Astrocyte of the cerebellum (primary cell): ENCODE data around the gene CATSPER1.

Experiments used
- DNase-seq: peaks from one replicate; pipeline ENCODE4 v3.0.0-alpha.2; 2011; ENCODE audit warnings: low read depth
- H3K4me3 ChIP-seq: 2 replicates; pipeline ENCODE4 v1.5.1; 2011; ENCODE audit warnings: mild to moderate bottlenecking, low read depth, low read length, moderate library complexity
- CTCF ChIP-seq: IDR thresholded peaks from 2 replicates; pipeline ENCODE4 v1.5.1; 2012; ENCODE audit warnings: low read length, low read depth, moderate library complexity, mild to moderate bottlenecking; ENCODE audit errors: missing control alignments
- in situ Hi-C: cut with HindIII; loops from 2 replicates; pipeline ENCODE4 v1.10.0; 2017; ENCODE audit warnings: low sequenced_read_pairs

CATSPER1 gene

GRCh38 chr11:65987336-65987735 is 38.9 kb downstream of the CATSPER1 start:
- in situ Hi-C loops, result no loop called here
- no peak for DNase-seq
- H3K4me3 ChIP-seq, result no peak overlapping the region
- no peak for TF ChIP-seq CTCF

- DNase-seq, result no peak
- no peak for TF ChIP-seq CTCF
- no peak overlapping the region for H3K4me3 ChIP-seq
- in situ Hi-C loops, result no loop called here
Observed at GRCh38 chr11:65983589-65983987, 42.7 kb downstream of the CATSPER1 start.

GRCh38 chr11:65982824-65983588 is 43.3 kb downstream of the CATSPER1 start:
- TF ChIP-seq CTCF, result no peak
- H3K4me3 ChIP-seq, result no peak overlapping the region
- in situ Hi-C loops, result no loop called here
- DNase-seq, result no peak

- H3K4me3 ChIP-seq, result no peak overlapping the region
- no peak for TF ChIP-seq CTCF
- no peak for DNase-seq
- in situ Hi-C loops, result no loop called here
Observed at GRCh38 chr11:65981972-65982823, 44.1 kb downstream of the CATSPER1 start.

GRCh38 chr11:65981101-65981740 is 45.1 kb downstream of the CATSPER1 start:
- in situ Hi-C loops, result no loop called here
- no peak overlapping the region for H3K4me3 ChIP-seq
- DNase-seq, result no peak
- no peak for TF ChIP-seq CTCF

GRCh38 chr11:65979261-65979759 is 47.0 kb downstream of the CATSPER1 start:
- H3K4me3 ChIP-seq, result no peak overlapping the region
- DNase-seq, result no peak
- in situ Hi-C loops, result no loop called here
- no peak for TF ChIP-seq CTCF
